Retinal pigment epithelial cell (primary cell): ENCODE data around the gene SPTY2D1.
A peak's percentile ranks its signal among the peaks of the same experiment; 100 is the strongest.
"Not testable (repeated sequence)": the region's sequence is repeated elsewhere in the genome, so short reads cannot be mapped to it uniquely, and the experiment has no call there.

Source experiments
- DNase-seq: peaks from one replicate; pipeline ENCODE4 v3.0.0-alpha.2; 2010; ENCODE audit warnings: low read depth
- H3K4me3 ChIP-seq: 2 replicates; pipeline ENCODE4 v1.5.1; 2011; ENCODE audit warnings: mild to moderate bottlenecking, low read length, control low read depth, moderate library complexity
- CTCF ChIP-seq: conservative IDR thresholded peaks from 2 replicates; pipeline ENCODE4 v1.5.1; 2011; ENCODE audit warnings: low read depth, low read length, control low read depth, inconsistent platforms

Gene SPTY2D1

GRCh38 chr11:18600915-18601569, 33.1 kb downstream of the SPTY2D1 start:
- no peak overlapping the region for H3K4me3 ChIP-seq
- no peak for DNase-seq
- no peak for TF ChIP-seq CTCF

- H3K4me3 ChIP-seq: no peak within 1 kb of the TSS
- no peak for TF ChIP-seq CTCF
- DNase-seq: no peak
These were observed 34.4 kb downstream of the SPTY2D1 start, which contains the start of gene MISFA for GRCh38 chr11:18599739-18600230. MISFA (plus strand) TSS chr11:18599789; CDS start chr11:18599929, 140 bp downstream.

- H3K4me3 ChIP-seq: no peak overlapping the region
- DNase-seq: no peak
- no peak for TF ChIP-seq CTCF
These were observed 39.0 kb downstream of the SPTY2D1 start for GRCh38 chr11:18594999-18595749.

- DNase-seq, H3K4me3 ChIP-seq: not testable (repeated sequence)
These were observed 40.1 kb downstream of the SPTY2D1 start for GRCh38 chr11:18594088-18594487.

- TF ChIP-seq CTCF: no peak
These were observed 43.6 kb downstream of the SPTY2D1 start for GRCh38 chr11:18590571-18590970.

GRCh38 chr11:18588297-18589252, 45.6 kb downstream of the SPTY2D1 start, which contains the start of gene UEVLD:
UEVLD (minus strand) TSS chr11:18588734; CDS start chr11:18588654, 80 bp downstream.
- H3K4me3 ChIP-seq: peak within 1 kb of the TSS; percentile 98
- peak; percentile 68 for DNase-seq
- no peak for TF ChIP-seq CTCF

More at GRCh38 chr11:18590571-18590970, 43.6 kb downstream of the SPTY2D1 start:
- no peak overlapping the region for H3K4me3 ChIP-seq
- no peak for DNase-seq

- DNase-seq: no peak
- no peak for TF ChIP-seq CTCF
- H3K4me3 ChIP-seq: no peak overlapping the region
These were observed 52.3 kb downstream of the SPTY2D1 start for GRCh38 chr11:18581825-18582224.
